GM10266 (cell line): ENCODE results near the gene ABL1.

Experiments
- DNase-seq: peaks from one replicate; pipeline ENCODE4 v3.0.0; 2012; ENCODE audit errors: extremely low spot score
- CTCF ChIP-seq: IDR thresholded peaks from 2 replicates; pipeline ENCODE4 v1.5.1; 2012; ENCODE audit warnings: mild to moderate bottlenecking, low read depth; ENCODE audit not compliant: control insufficient read depth, insufficient read depth; ENCODE audit errors: missing control alignments

ABL1 gene

GRCh38 chr9:130830231-130830760 is 4.8 kb upstream of the ABL1 start:
- TF ChIP-seq CTCF: no peak

GRCh38 chr9:130831077-130831476 is 4.0 kb upstream of the ABL1 start:
- DNase-seq: no peak
- TF ChIP-seq CTCF: no peak

More at GRCh38 chr9:130830231-130830760, 4.8 kb upstream of the ABL1 start:
- DNase-seq: no peak

- TF ChIP-seq CTCF: no peak
- DNase-seq: no peak
Measured at GRCh38 chr9:130833031-130833990, 1.7 kb upstream of the ABL1 start.

- DNase-seq: peak; percentile 75
- no peak for TF ChIP-seq CTCF
Measured at GRCh38 chr9:130835441-130836298, 616 bp downstream of the ABL1 start.

- no peak for TF ChIP-seq CTCF
- DNase-seq: no peak
Measured at GRCh38 chr9:130837002-130837511, 2.0 kb downstream of the ABL1 start.

- TF ChIP-seq CTCF: no peak
- DNase-seq: no peak
Measured at GRCh38 chr9:130837643-130838042, 2.6 kb downstream of the ABL1 start.
